Neural cell (in vitro differentiated cells): Measurements from ENCODE around the gene INPP4B. TPM values are rescaled to one million over a fixed set of nuclear protein-coding genes. Genes with fewer than 3 reads are reported as not detected.

Experiments used
- H2AFZ ChIP-seq: fragments of 200-600, 300-800 bp; sonication (generic), shearing (Covaris generic); 2 replicates; pipeline ENCODE4 v1.6.0; 2014; ENCODE audit warnings: low read depth, mild to moderate bottlenecking, antibody characterized with exemption, low read length, moderate library complexity
- H3F3A ChIP-seq: fragments of 200-600 bp; shearing (Covaris generic); 2 replicates; pipeline ENCODE4 v1.6.1; 2016; ENCODE audit warnings: mild to moderate bottlenecking, moderate library complexity, mixed read lengths, antibody characterized with exemption, low read length; ENCODE audit not compliant: insufficient read depth, poor library complexity, severe bottlenecking
- H3K27ac ChIP-seq: fragments of 200-600, 300-800 bp; sonication (generic), shearing (Covaris generic); 2 replicates; pipeline ENCODE4 v1.5.1; 2014; ENCODE audit warnings: mild to moderate bottlenecking, low read length, moderate library complexity
- H3K27me3 ChIP-seq: fragments of 300-800, 200-600 bp; sonication (generic), shearing (Covaris generic); 2 replicates; pipeline ENCODE4 v1.6.0; 2014; ENCODE audit warnings: mild to moderate bottlenecking, low read depth, low read length, moderate library complexity; ENCODE audit not compliant: insufficient read depth
- H3K36me3 ChIP-seq: fragments of 300-800, 200-600 bp; sonication (generic), shearing (Covaris generic); 2 replicates; pipeline ENCODE4 v1.5.1; 2014; ENCODE audit warnings: mild to moderate bottlenecking, antibody characterized with exemption, low read length, moderate library complexity; ENCODE audit not compliant: insufficient read depth
- H3K4me2 ChIP-seq: fragments of 300-800, 200-600 bp; sonication (generic), shearing (Covaris generic); 2 replicates; pipeline ENCODE4 v1.6.0; 2014; ENCODE audit warnings: mild to moderate bottlenecking, low read length
- H3K4me3 ChIP-seq: fragments of 300-800, 200-600 bp; sonication (generic), shearing (Covaris generic); 2 replicates; pipeline ENCODE4 v1.5.1; 2014; ENCODE audit warnings: mild to moderate bottlenecking, low read length, moderate library complexity
- H3K79me2 ChIP-seq: fragments of 200-600 bp; shearing (Covaris generic); replicated peaks from 2 replicates; pipeline ENCODE4 v1.6.0; 2014; ENCODE audit warnings: mild to moderate bottlenecking, low read length, moderate library complexity; ENCODE audit not compliant: insufficient read depth
- H3K9ac ChIP-seq: fragments of 300-800, 200-600 bp; sonication (generic), shearing (Covaris generic); 2 replicates; pipeline ENCODE4 v1.6.1; 2016; ENCODE audit warnings: mild to moderate bottlenecking, low read length, mixed read lengths
- H3K9me2 ChIP-seq: fragments of 200-600 bp; shearing (Covaris generic); 2 replicates; pipeline ENCODE4 v1.6.1; 2016; ENCODE audit warnings: mild to moderate bottlenecking, low read length, mixed read lengths; ENCODE audit not compliant: insufficient read depth
- H3K9me3 ChIP-seq: fragments of 200-600, 300-800 bp; sonication (generic), shearing (Covaris generic); 2 replicates; pipeline ENCODE4 v1.6.1; 2016; ENCODE audit warnings: mild to moderate bottlenecking, mixed run types, low read length, moderate library complexity, mixed read lengths
- H4K20me1 ChIP-seq: fragments of 200-600 bp; shearing (Covaris generic); 2 replicates; pipeline ENCODE4 v1.6.1; 2016; ENCODE audit warnings: mild to moderate bottlenecking, mixed run types; ENCODE audit not compliant: insufficient read depth
- EP300 ChIP-seq: fragments of 450-650 bp; conservative IDR thresholded peaks from 2 replicates; pipeline ENCODE4 v1.6.1; 2014; ENCODE audit warnings: antibody characterized with exemption, mild to moderate bottlenecking, moderate library complexity; ENCODE audit not compliant: poor library complexity, severe bottlenecking
- EZH2 ChIP-seq: fragments of 200-600, 300-800 bp; shearing (Covaris generic), sonication (generic); IDR thresholded peaks from 2 replicates; pipeline ENCODE4 v1.6.1; 2014; ENCODE audit warnings: antibody characterized with exemption, low read length, borderline replicate concordance, mild to moderate bottlenecking; ENCODE audit not compliant: insufficient read depth, poor library complexity, severe bottlenecking
- MXI1 ChIP-seq: fragments of 450-650 bp; conservative IDR thresholded peaks from 2 replicates; pipeline ENCODE4 v1.6.1; 2014; ENCODE audit warnings: antibody characterized with exemption, mild to moderate bottlenecking; ENCODE audit not compliant: poor library complexity, severe bottlenecking
- POLR2AphosphoS5 ChIP-seq: IDR thresholded peaks from 2 replicates; pipeline ENCODE4 v1.6.1; 2012
- RAD21 ChIP-seq: fragments of 450-650 bp; conservative IDR thresholded peaks from 2 replicates; pipeline ENCODE4 v1.6.1; 2014; ENCODE audit warnings: antibody characterized with exemption, mild to moderate bottlenecking, moderate library complexity
- SMC3 ChIP-seq: fragments of 450-650 bp; conservative IDR thresholded peaks from 2 replicates; pipeline ENCODE4 v1.6.1; 2014; ENCODE audit warnings: antibody characterized with exemption, mild to moderate bottlenecking, moderate library complexity; ENCODE audit not compliant: poor library complexity
- TAF1 ChIP-seq: IDR thresholded peaks from 2 replicates; pipeline ENCODE4 v1.6.1; 2012; ENCODE audit warnings: low read depth
- polyA plus RNA-seq: library from polyadenylated mRNA; depleted of rRNA; stranded (reverse); fragments of >200 nt; gene quantifications from 2 replicates; pipeline ENCODE4 v1.2.3, GENCODE V29; 2014
- TF ChIP-seq, protein P1 (sequence below): IDR thresholded peaks from 2 replicates; pipeline ENCODE4 v1.6.1; 2012; ENCODE audit warnings: borderline replicate concordance
- TF ChIP-seq, protein P2 (sequence below): fragments of 450-650 bp; IDR thresholded peaks from 2 replicates; pipeline ENCODE4 v1.5.1; 2014; ENCODE audit warnings: antibody characterized with exemption, mild to moderate bottlenecking, moderate library complexity; ENCODE audit not compliant: poor library complexity, severe bottlenecking

The INPP4B gene
- polyA plus RNA-seq, 1 donor from 2014 or later: 0.30 TPM

DNA sequence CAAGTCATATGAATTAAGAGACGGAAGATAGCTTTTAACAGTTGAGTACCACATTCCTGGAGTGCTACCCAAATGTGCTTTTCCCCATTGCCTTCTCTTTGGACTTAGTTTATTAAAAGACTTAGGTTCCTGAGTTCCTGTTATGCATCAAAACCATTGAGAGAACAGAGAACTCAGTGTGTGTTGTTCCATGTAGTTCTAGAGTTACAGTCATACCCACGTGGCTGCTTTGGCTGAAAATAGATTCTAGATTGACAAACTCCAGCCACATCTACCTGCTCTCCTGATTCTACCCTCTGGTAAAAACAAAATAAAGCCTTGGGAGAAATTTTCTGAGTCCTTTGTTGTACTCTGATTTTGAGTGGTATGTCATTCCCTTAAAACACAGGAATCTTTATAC lies 824.3 kb downstream of the INPP4B start:
- TF ChIP-seq EZH2: no peak
- TF ChIP-seq, protein P1, sequence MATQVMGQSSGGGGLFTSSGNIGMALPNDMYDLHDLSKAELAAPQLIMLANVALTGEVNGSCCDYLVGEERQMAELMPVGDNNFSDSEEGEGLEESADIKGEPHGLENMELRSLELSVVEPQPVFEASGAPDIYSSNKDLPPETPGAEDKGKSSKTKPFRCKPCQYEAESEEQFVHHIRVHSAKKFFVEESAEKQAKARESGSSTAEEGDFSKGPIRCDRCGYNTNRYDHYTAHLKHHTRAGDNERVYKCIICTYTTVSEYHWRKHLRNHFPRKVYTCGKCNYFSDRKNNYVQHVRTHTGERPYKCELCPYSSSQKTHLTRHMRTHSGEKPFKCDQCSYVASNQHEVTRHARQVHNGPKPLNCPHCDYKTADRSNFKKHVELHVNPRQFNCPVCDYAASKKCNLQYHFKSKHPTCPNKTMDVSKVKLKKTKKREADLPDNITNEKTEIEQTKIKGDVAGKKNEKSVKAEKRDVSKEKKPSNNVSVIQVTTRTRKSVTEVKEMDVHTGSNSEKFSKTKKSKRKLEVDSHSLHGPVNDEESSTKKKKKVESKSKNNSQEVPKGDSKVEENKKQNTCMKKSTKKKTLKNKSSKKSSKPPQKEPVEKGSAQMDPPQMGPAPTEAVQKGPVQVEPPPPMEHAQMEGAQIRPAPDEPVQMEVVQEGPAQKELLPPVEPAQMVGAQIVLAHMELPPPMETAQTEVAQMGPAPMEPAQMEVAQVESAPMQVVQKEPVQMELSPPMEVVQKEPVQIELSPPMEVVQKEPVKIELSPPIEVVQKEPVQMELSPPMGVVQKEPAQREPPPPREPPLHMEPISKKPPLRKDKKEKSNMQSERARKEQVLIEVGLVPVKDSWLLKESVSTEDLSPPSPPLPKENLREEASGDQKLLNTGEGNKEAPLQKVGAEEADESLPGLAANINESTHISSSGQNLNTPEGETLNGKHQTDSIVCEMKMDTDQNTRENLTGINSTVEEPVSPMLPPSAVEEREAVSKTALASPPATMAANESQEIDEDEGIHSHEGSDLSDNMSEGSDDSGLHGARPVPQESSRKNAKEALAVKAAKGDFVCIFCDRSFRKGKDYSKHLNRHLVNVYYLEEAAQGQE: no peak
- no peak for TF ChIP-seq SMC3
- no peak for TF ChIP-seq RAD21
- no peak overlapping the region for H3K27ac ChIP-seq
- H3K4me2 ChIP-seq: no peak overlapping the region
- no peaks in the 10 kb centered on the region for H3K79me2 ChIP-seq
- no peaks in the 10 kb centered on the region for H3F3A ChIP-seq
- no peaks in the 10 kb centered on the region for H3K9me2 ChIP-seq
- no peaks in the 10 kb centered on the region for H3K36me3 ChIP-seq
- no peak overlapping the region for H3K9ac ChIP-seq
- no peaks in the 10 kb centered on the region for H4K20me1 ChIP-seq
- H3K9me3 ChIP-seq: no peaks in the 10 kb centered on the region
- H2AFZ ChIP-seq: no peak overlapping the region
- no peak overlapping the region for H3K4me3 ChIP-seq
- no peaks in the 10 kb centered on the region for H3K27me3 ChIP-seq

DNA sequence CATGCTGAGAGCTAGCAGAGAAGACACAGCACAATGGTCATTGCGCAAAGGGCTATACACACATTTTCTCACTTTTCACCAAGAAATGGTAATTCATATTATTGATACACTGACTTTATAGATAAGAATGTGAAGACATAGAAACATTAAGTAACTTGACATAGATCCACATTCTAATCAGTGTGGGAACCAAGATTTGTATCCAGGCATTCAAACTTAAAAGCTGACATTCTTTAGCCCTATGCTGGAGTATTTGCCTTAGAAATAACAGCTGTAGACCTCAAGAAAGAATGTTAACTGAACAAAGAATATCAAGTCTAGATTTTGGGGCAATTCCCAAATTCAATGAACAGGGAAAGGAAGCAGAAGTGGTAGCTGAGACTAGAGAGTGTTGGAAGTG lies 824.9 kb downstream of the INPP4B start:
- no peak overlapping the region for H3K4me2 ChIP-seq
- H3K79me2 ChIP-seq: no peaks in the 10 kb centered on the region
- no peak overlapping the region for H3K9ac ChIP-seq
- no peak overlapping the region for H3K27ac ChIP-seq
- no peaks in the 10 kb centered on the region for H3K9me3 ChIP-seq
- H4K20me1 ChIP-seq: no peaks in the 10 kb centered on the region
- H3K36me3 ChIP-seq: no peaks in the 10 kb centered on the region
- H3K9me2 ChIP-seq: no peaks in the 10 kb centered on the region
- H2AFZ ChIP-seq: no peak overlapping the region
- no peaks in the 10 kb centered on the region for H3F3A ChIP-seq
- no peak overlapping the region for H3K4me3 ChIP-seq
- no peak for TF ChIP-seq EP300
- no peak for TF ChIP-seq RAD21
- TF ChIP-seq, protein P2, sequence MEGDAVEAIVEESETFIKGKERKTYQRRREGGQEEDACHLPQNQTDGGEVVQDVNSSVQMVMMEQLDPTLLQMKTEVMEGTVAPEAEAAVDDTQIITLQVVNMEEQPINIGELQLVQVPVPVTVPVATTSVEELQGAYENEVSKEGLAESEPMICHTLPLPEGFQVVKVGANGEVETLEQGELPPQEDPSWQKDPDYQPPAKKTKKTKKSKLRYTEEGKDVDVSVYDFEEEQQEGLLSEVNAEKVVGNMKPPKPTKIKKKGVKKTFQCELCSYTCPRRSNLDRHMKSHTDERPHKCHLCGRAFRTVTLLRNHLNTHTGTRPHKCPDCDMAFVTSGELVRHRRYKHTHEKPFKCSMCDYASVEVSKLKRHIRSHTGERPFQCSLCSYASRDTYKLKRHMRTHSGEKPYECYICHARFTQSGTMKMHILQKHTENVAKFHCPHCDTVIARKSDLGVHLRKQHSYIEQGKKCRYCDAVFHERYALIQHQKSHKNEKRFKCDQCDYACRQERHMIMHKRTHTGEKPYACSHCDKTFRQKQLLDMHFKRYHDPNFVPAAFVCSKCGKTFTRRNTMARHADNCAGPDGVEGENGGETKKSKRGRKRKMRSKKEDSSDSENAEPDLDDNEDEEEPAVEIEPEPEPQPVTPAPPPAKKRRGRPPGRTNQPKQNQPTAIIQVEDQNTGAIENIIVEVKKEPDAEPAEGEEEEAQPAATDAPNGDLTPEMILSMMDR: no peak
- TF ChIP-seq, protein P1: no peak
- TF ChIP-seq POLR2AphosphoS5: no peak
- TF ChIP-seq SMC3: no peak
- no peak for TF ChIP-seq TAF1
- TF ChIP-seq MXI1: no peak
- no peak for TF ChIP-seq EZH2
- no peaks in the 10 kb centered on the region for H3K27me3 ChIP-seq
